Liver (tissue), 9 donors: ENCODE data around the gene RGL1. TPM values are rescaled to one million over a fixed set of nuclear protein-coding genes. Genes with fewer than 3 reads are reported as not detected.

Experiments
- DNase-seq: peaks from one replicate; pipeline ENCODE4 v3.0.0-alpha.2; 2017; ENCODE audit warnings: low spot score
- H3K27ac ChIP-seq, 2 donors: one replicate each; pipeline ENCODE4 v1.7.0; 2013; ENCODE audit warnings: inconsistent platforms in 2 of 2, low read length in 2 of 2, control low read depth in 1 of 2, low read depth in 1 of 2, mild to moderate bottlenecking in 1 of 2
- H3K27me3 ChIP-seq, 4 donors: one replicate each; pipeline versions ENCODE4 v1.6.1 to v1.7.0; 2013; ENCODE audit warnings: low read length in 3 of 4, inconsistent platforms in 1 of 4, mild to moderate bottlenecking in 1 of 4, moderate library complexity in 1 of 4; ENCODE audit not compliant: control insufficient read depth in 4 of 4, insufficient read depth in 4 of 4
- H3K36me3 ChIP-seq, 4 donors: one replicate each; pipeline versions ENCODE4 v1.6.1 to v1.7.0; 2013; ENCODE audit warnings: low read length in 3 of 4, mild to moderate bottlenecking in 3 of 4, low read depth in 1 of 4, moderate library complexity in 1 of 4; ENCODE audit not compliant: control insufficient read depth in 4 of 4, insufficient read depth in 3 of 4
- H3K4me1 ChIP-seq, 4 donors: one replicate each; pipeline versions ENCODE4 v1.6.1 to v1.7.0; 2013; ENCODE audit warnings: low read length in 3 of 4, mild to moderate bottlenecking in 3 of 4, moderate library complexity in 1 of 4; ENCODE audit not compliant: control insufficient read depth in 4 of 4, insufficient read depth in 4 of 4
- H3K4me3 ChIP-seq, 3 donors: one replicate each; pipeline versions ENCODE4 v1.6.1 to v1.7.0; 2013; ENCODE audit warnings: low read length in 3 of 3, control low read depth in 1 of 3, low read depth in 1 of 3, mild to moderate bottlenecking in 1 of 3
- H3K9ac ChIP-seq, 2 donors: one replicate each; pipeline ENCODE4 v1.7.0; 2013; ENCODE audit warnings: low read length in 2 of 2, mild to moderate bottlenecking in 2 of 2, moderate library complexity in 2 of 2, control low read depth in 1 of 2, low read depth in 1 of 2
- H3K9me3 ChIP-seq, 4 donors: one replicate each; pipeline versions ENCODE4 v1.6.1 to v1.7.0; 2013; ENCODE audit warnings: low read length in 3 of 4; ENCODE audit not compliant: control insufficient read depth in 4 of 4
- EGR1 ChIP-seq, 2 donors: IDR thresholded peaks; 2 replicates each; pipeline ENCODE4 v1.6.1; 2016 to 2018; ENCODE audit warnings: antibody characterized with exemption in 2 of 2, low read depth in 2 of 2
- FOXA2 ChIP-seq: IDR thresholded peaks from 2 replicates; pipeline ENCODE4 v1.6.1; 2016; ENCODE audit warnings: antibody characterized with exemption
- GABPA ChIP-seq, 2 donors: IDR thresholded peaks in 1 of 2; conservative IDR thresholded peaks in 1 of 2; 2 replicates each; pipeline ENCODE4 v1.6.1; 2016; ENCODE audit warnings: antibody characterized with exemption in 2 of 2, mild to moderate bottlenecking in 1 of 2, moderate library complexity in 1 of 2
- HNF4A ChIP-seq, 2 donors: conservative IDR thresholded peaks; 2 replicates each; pipeline ENCODE4 v1.6.1; 2016; ENCODE audit warnings: antibody characterized with exemption in 2 of 2, mild to moderate bottlenecking in 2 of 2
- HNF4G ChIP-seq: IDR thresholded peaks from 2 replicates; pipeline ENCODE4 v1.6.1; 2016; ENCODE audit warnings: antibody characterized with exemption
- JUND ChIP-seq, 2 donors: IDR thresholded peaks; 2 replicates each; pipeline ENCODE4 v1.6.1; 2016; ENCODE audit warnings: antibody characterized with exemption in 2 of 2
- RXRA ChIP-seq, 2 donors: IDR thresholded peaks; 2 replicates each; pipeline ENCODE4 v1.6.1; 2017 to 2018; ENCODE audit warnings: antibody characterized with exemption in 2 of 2, mild to moderate bottlenecking in 1 of 2
- SP1 ChIP-seq: IDR thresholded peaks from 2 replicates; pipeline ENCODE4 v1.6.1; 2018; ENCODE audit warnings: antibody characterized with exemption, mild to moderate bottlenecking
- TAF1 ChIP-seq: conservative IDR thresholded peaks from 2 replicates; pipeline ENCODE4 v1.6.1; 2016; ENCODE audit warnings: antibody characterized with exemption, mild to moderate bottlenecking
- YY1 ChIP-seq: IDR thresholded peaks from 2 replicates; pipeline ENCODE4 v1.6.1; 2016; ENCODE audit warnings: antibody characterized with exemption, mild to moderate bottlenecking
- WGBS: extraction: QIAGEN DNeasy Blood & Tissue Kit; methylation state at CpG from one replicate; pipeline ENCODE4 v1.1.7; 2013; 5-methylcytosine and 5-hydroxymethylcytosine counted together
- polyA plus RNA-seq, 2 donors: library from polyadenylated mRNA; stranded (reverse) in 1 of 2; unstranded in 1 of 2; fragments of 200-250 nt in 1 of 2; fragments of >200 nt in 1 of 2; fragmentation: Nextera tagmentation in 1 of 2; extraction: Ambion mirVana in 1 of 2; gene quantifications; one replicate each; pipeline versions ENCODE4 v1.2.1 to v1.2.3, GENCODE V29; 2013 to 2015
- total RNA-seq, 2 donors: library from RNA; depleted of rRNA; stranded (reverse); fragments of >200 nt; gene quantifications; one replicate each; pipeline ENCODE4 v1.2.3, GENCODE V29; 2014
- TF ChIP-seq, protein P1 (sequence below): IDR thresholded peaks from 2 replicates; pipeline ENCODE4 v1.6.1; 2016; ENCODE audit warnings: antibody characterized with exemption, mild to moderate bottlenecking
- TF ChIP-seq, protein P2 (sequence below): fragments of 150-350 bp; IDR thresholded peaks from 2 replicates; pipeline ENCODE4 v1.5.1; 2017; ENCODE audit warnings: improper control_type of control experiment, low read depth, low read length; ENCODE audit not compliant: missing input control
- TF ChIP-seq, protein P3 (sequence below): IDR thresholded peaks from 2 replicates; pipeline ENCODE4 v1.6.1; 2016; ENCODE audit warnings: antibody characterized with exemption
- TF ChIP-seq, protein P4 (sequence below): IDR thresholded peaks from 2 replicates; pipeline ENCODE4 v1.6.1; 2016; ENCODE audit warnings: antibody characterized with exemption
- TF ChIP-seq, protein P5 (sequence below): IDR thresholded peaks from 2 replicates; pipeline ENCODE4 v1.6.1; 2016; ENCODE audit warnings: antibody characterized with exemption
- donor health status: healthy.
- donor health status: healthy.
- donor health status: healthy.
- donor health status: healthy.
- donor health status: healthy.

The RGL1 gene
- total and polyA plus RNA-seq, 4 donors, result 3.9 to 15.3 (median 8.9) TPM

DNA sequence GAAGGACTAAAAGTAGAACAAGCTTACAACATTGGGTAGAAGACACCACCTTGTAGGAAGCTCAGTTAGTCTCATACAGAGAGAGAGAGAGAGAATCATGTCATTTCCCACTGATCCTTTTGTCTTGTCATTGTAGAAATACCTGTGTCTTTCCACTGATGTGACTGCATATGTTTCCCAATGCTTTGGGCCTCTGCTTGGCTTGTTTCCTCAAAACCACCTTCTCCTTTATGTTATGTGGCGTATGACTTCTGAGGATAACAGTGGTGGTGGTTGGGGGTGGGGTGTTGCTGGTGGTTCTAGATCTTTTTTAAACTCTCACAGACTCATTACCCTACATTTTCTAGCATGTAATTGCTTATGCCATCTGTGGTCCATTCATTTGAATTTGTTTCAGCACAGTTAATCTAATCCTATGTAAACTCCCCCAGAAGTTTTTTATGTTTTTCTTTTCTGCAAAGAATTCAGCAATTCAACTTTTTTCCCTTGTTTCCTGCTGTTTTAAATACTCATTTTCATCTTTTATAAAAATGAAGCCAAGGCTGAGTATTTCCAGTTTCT, 9.3 kb downstream of the RGL1 start:
- Histone ChIP-seq H3K27ac (no peak overlapping the region), H3K36me3 (no peaks in the 10 kb centered on the region), H3K4me1 (peaks cover 0 to 4% (median under 1%) of the 10 kb centered on the region in 4 donors), H3K9ac (no peak overlapping the region), H3K9me3 (no peaks in the 10 kb centered on the region), H3K4me3 (no peak overlapping the region), H3K27me3 (no peaks in the 10 kb centered on the region)
- TF ChIP-seq TAF1 (no peak), JUND (IDR thresholded peaks at IDR 0.05) (no peak), FOXA2 (no peak), HNF4A (conservative IDR thresholded peaks at IDR 0.05) (no peak), GABPA (IDR thresholded peaks at IDR 0.05 in 1 of 2, conservative IDR thresholded peaks at IDR 0.05 in 1 of 2) (no peak), EGR1 (IDR thresholded peaks at IDR 0.05; ENCODE audit: low read depth in 2 of 2) (no peak), YY1 (no peak)
- TF ChIP-seq, protein P1, sequence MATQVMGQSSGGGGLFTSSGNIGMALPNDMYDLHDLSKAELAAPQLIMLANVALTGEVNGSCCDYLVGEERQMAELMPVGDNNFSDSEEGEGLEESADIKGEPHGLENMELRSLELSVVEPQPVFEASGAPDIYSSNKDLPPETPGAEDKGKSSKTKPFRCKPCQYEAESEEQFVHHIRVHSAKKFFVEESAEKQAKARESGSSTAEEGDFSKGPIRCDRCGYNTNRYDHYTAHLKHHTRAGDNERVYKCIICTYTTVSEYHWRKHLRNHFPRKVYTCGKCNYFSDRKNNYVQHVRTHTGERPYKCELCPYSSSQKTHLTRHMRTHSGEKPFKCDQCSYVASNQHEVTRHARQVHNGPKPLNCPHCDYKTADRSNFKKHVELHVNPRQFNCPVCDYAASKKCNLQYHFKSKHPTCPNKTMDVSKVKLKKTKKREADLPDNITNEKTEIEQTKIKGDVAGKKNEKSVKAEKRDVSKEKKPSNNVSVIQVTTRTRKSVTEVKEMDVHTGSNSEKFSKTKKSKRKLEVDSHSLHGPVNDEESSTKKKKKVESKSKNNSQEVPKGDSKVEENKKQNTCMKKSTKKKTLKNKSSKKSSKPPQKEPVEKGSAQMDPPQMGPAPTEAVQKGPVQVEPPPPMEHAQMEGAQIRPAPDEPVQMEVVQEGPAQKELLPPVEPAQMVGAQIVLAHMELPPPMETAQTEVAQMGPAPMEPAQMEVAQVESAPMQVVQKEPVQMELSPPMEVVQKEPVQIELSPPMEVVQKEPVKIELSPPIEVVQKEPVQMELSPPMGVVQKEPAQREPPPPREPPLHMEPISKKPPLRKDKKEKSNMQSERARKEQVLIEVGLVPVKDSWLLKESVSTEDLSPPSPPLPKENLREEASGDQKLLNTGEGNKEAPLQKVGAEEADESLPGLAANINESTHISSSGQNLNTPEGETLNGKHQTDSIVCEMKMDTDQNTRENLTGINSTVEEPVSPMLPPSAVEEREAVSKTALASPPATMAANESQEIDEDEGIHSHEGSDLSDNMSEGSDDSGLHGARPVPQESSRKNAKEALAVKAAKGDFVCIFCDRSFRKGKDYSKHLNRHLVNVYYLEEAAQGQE, result no peak
- TF ChIP-seq, protein P2, sequence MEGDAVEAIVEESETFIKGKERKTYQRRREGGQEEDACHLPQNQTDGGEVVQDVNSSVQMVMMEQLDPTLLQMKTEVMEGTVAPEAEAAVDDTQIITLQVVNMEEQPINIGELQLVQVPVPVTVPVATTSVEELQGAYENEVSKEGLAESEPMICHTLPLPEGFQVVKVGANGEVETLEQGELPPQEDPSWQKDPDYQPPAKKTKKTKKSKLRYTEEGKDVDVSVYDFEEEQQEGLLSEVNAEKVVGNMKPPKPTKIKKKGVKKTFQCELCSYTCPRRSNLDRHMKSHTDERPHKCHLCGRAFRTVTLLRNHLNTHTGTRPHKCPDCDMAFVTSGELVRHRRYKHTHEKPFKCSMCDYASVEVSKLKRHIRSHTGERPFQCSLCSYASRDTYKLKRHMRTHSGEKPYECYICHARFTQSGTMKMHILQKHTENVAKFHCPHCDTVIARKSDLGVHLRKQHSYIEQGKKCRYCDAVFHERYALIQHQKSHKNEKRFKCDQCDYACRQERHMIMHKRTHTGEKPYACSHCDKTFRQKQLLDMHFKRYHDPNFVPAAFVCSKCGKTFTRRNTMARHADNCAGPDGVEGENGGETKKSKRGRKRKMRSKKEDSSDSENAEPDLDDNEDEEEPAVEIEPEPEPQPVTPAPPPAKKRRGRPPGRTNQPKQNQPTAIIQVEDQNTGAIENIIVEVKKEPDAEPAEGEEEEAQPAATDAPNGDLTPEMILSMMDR, result no peak
- TF ChIP-seq, protein P3, sequence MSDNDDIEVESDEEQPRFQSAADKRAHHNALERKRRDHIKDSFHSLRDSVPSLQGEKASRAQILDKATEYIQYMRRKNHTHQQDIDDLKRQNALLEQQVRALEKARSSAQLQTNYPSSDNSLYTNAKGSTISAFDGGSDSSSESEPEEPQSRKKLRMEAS, result no peak
- TF ChIP-seq, protein P4, sequence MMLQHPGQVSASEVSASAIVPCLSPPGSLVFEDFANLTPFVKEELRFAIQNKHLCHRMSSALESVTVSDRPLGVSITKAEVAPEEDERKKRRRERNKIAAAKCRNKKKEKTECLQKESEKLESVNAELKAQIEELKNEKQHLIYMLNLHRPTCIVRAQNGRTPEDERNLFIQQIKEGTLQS, result no peak
- DNase-seq, result no peak
- 89% methylated on average over 1 of the region's 1 CpG for WGBS

DNA sequence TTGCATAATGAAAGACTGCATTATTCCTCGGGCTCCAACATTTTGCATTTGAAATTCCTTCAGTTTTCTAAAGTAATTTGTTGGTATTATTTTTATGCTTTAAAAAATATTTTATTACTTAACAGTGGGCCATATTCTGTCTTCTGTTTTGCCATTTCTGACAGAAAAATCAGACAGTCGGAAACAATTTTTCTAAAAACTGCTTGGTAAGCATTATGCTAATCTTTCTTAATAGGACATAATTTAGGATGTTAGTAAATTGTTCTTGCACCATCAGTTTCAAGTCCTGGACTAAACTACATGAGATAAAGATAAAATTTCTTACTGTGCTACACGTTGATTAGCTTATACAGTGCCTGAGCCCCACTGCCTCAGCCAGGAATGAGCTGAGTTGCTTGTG, 11.2 kb downstream of the RGL1 start:
- Histone ChIP-seq H3K4me3 (no peak overlapping the region), H3K36me3 (no peaks in the 10 kb centered on the region), H3K27me3 (no peaks in the 10 kb centered on the region), H3K4me1 (peaks cover 0 to 4% (median under 1%) of the 10 kb centered on the region in 4 donors), H3K9ac (no peak overlapping the region), H3K9me3 (no peaks in the 10 kb centered on the region), H3K27ac (no peak overlapping the region)
- TF ChIP-seq GABPA (IDR thresholded peaks at IDR 0.05 in 1 of 2, conservative IDR thresholded peaks at IDR 0.05 in 1 of 2) (no peak), SP1 (no peak), YY1 (no peak), HNF4G (no peak), RXRA (IDR thresholded peaks at IDR 0.05) (no peak)
- TF ChIP-seq, protein P5, sequence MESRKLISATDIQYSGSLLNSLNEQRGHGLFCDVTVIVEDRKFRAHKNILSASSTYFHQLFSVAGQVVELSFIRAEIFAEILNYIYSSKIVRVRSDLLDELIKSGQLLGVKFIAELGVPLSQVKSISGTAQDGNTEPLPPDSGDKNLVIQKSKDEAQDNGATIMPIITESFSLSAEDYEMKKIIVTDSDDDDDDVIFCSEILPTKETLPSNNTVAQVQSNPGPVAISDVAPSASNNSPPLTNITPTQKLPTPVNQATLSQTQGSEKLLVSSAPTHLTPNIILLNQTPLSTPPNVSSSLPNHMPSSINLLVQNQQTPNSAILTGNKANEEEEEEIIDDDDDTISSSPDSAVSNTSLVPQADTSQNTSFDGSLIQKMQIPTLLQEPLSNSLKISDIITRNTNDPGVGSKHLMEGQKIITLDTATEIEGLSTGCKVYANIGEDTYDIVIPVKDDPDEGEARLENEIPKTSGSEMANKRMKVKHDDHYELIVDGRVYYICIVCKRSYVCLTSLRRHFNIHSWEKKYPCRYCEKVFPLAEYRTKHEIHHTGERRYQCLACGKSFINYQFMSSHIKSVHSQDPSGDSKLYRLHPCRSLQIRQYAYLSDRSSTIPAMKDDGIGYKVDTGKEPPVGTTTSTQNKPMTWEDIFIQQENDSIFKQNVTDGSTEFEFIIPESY, result no peak
- WGBS, result 73% methylated on average over 3 of the region's 3 CpGs
- no peak for DNase-seq
